Activated naive CD8-positive, alpha-beta T cell treated with anti-CD3 and anti-CD28 coated beads, Interleukin-2, amount 50 U/mL, for 16 hours (primary cell): ENCODE data around the gene ZNF324.
"Not testable (repeated sequence)": the region's sequence is repeated elsewhere in the genome, so short reads cannot be mapped to it uniquely, and the experiment has no call there.

Source experiments
- DNase-seq: peaks from one replicate; pipeline ENCODE4 v3.0.0-alpha.2; 2020; ENCODE audit warnings: low read depth, low spot score

ZNF324 gene

GRCh38 chr19:58471736-58472135 lies 4.9 kb downstream of the ZNF324 start:
- no peak for DNase-seq

GRCh38 chr19:58473775-58474174 lies 6.9 kb downstream of the ZNF324 start:
- no peak for DNase-seq

- no peak for DNase-seq
Observed at GRCh38 chr19:58474291-58474996, 7.6 kb downstream of the ZNF324 start.

- DNase-seq: no peak
Observed at GRCh38 chr19:58474997-58475713, 8.3 kb downstream of the ZNF324 start.

GRCh38 chr19:58475714-58476497 lies 9.0 kb downstream of the ZNF324 start, which contains the start of gene ZNF446:
Gene ZNF446, plus strand, starts transcription at chr19:58476352. Its CDS starts 867 bp downstream, at chr19:58477219.
- peak; percentile 90 for DNase-seq

GRCh38 chr19:58476498-58477015 lies 9.7 kb downstream of the ZNF324 start:
- no peak for DNase-seq

- no peak for DNase-seq
Observed at GRCh38 chr19:58477130-58477529, 10.2 kb downstream of the ZNF324 start.

GRCh38 chr19:58477871-58478270 lies 11.0 kb downstream of the ZNF324 start:
- DNase-seq: no peak

- no peak for DNase-seq
Observed at GRCh38 chr19:58479303-58479702, 12.4 kb downstream of the ZNF324 start.

GRCh38 chr19:58479736-58480480 lies 13.0 kb downstream of the ZNF324 start:
- no peak for DNase-seq

- DNase-seq: no peak
Observed at GRCh38 chr19:58480481-58480830, 13.6 kb downstream of the ZNF324 start.

- no peak for DNase-seq
Observed at GRCh38 chr19:58480831-58481230, 14.0 kb downstream of the ZNF324 start.

GRCh38 chr19:58482372-58482771 lies 15.5 kb downstream of the ZNF324 start:
- no peak for DNase-seq

GRCh38 chr19:58483776-58484175 lies 16.9 kb downstream of the ZNF324 start:
- no peak for DNase-seq

GRCh38 chr19:58484349-58484748 lies 17.5 kb downstream of the ZNF324 start:
- not testable (repeated sequence) for DNase-seq

- no peak for DNase-seq
Observed at GRCh38 chr19:58491393-58491792, 24.5 kb downstream of the ZNF324 start.

- no peak for DNase-seq
Observed at GRCh38 chr19:58492265-58492664, 25.4 kb downstream of the ZNF324 start.

- DNase-seq: no peak
Observed at GRCh38 chr19:58497634-58498170, 30.8 kb downstream of the ZNF324 start.

GRCh38 chr19:58498316-58499020 lies 31.6 kb downstream of the ZNF324 start:
- no peak for DNase-seq
